Panc1 (cell line): ENCODE measurements around the gene GAS7. TPM values are rescaled to one million over a fixed set of nuclear protein-coding genes. Genes with fewer than 3 reads are reported as not detected.

Experiments used
- ATAC-seq: fragments of 200-7000 bp; cut with Tn5 transposase; 2 replicates; pipeline ENCODE4 v1.9.1; 2020; ENCODE audit warnings: mild to moderate bottlenecking, moderate library complexity
- BruUV-seq: library from RNA; stranded (reverse); fragments of 400-500 nt; replicated peaks from 2 replicates; lab custom pipeline; 2021; lab: Mats Ljungman, UMichigan
- CTCF ChIA-PET: fragments of 300-600 bp; sonication (Branson Sonifier 250); formaldehyde crosslinking; loops from one replicate; lab custom pipeline; 2022; ENCODE audit warnings: antibody characterized with exemption; lab: Charles Lee
- POLR2A ChIA-PET: fragments of 300-600 bp; sonication (Branson Sonifier 250); formaldehyde crosslinking; loops from one replicate; lab custom pipeline; 2022; ENCODE audit warnings: antibody characterized with exemption; lab: Charles Lee
- DNase-seq: peaks from one replicate; pipeline ENCODE4 v3.0.0-alpha.2; 2010; ENCODE audit warnings: low read depth, low spot score
- H3K27ac ChIP-seq: 2 replicates; pipeline ENCODE4 v1.5.1; 2011; ENCODE audit warnings: mild to moderate bottlenecking, low read length, inconsistent platforms
- H3K27me3 ChIP-seq: fragments of 200-500 bp; sonication (Bioruptor generic); 2 replicates; pipeline ENCODE4 v1.6.0; 2014; ENCODE audit warnings: low read length, inconsistent platforms; ENCODE audit not compliant: control insufficient read depth, insufficient read depth
- H3K36me3 ChIP-seq: fragments of 200-500 bp; sonication (Bioruptor generic); 2 replicates; pipeline ENCODE4 v1.5.1; 2014; ENCODE audit warnings: inconsistent platforms, mild to moderate bottlenecking, low read length, moderate library complexity; ENCODE audit not compliant: control insufficient read depth, insufficient read depth
- H3K4me1 ChIP-seq: 2 replicates; pipeline ENCODE4 v1.5.1; 2011; ENCODE audit warnings: inconsistent platforms, mild to moderate bottlenecking, low read length, moderate library complexity; ENCODE audit not compliant: control insufficient read depth, insufficient read depth
- H3K4me3 ChIP-seq, 2 experiments: 2 replicates each; pipeline ENCODE4 v1.5.1; 2011 to 2012; ENCODE audit warnings: low read depth in 2 of 2, low read length in 2 of 2, mild to moderate bottlenecking in 2 of 2, inconsistent platforms in 1 of 2, moderate library complexity in 1 of 2
- H3K9me3 ChIP-seq: fragments of 200-500 bp; sonication (Bioruptor generic); 2 replicates; pipeline ENCODE4 v1.5.1; 2014; ENCODE audit warnings: low read depth, mild to moderate bottlenecking, inconsistent platforms, low read length, moderate library complexity; ENCODE audit not compliant: control insufficient read depth, insufficient read depth
- CTCF ChIP-seq: fragments of 450-650 bp; IDR thresholded peaks from 2 replicates; pipeline ENCODE4 v1.5.1; 2017; ENCODE audit warnings: mild to moderate bottlenecking
- POLR2AphosphoS5 ChIP-seq: IDR thresholded peaks from 2 replicates; pipeline ENCODE4 v1.6.1; 2012; ENCODE audit warnings: mild to moderate bottlenecking, low read depth, low read length, moderate library complexity
- SIN3A ChIP-seq: IDR thresholded peaks from 2 replicates; pipeline ENCODE4 v1.6.1; 2012; ENCODE audit warnings: low read depth, mild to moderate bottlenecking, low read length, moderate library complexity, borderline replicate concordance; ENCODE audit not compliant: insufficient read depth
- TCF7L2 ChIP-seq: IDR thresholded peaks from 2 replicates; pipeline ENCODE4 v1.6.1; 2011; ENCODE audit warnings: mild to moderate bottlenecking, low read depth, low read length, inconsistent platforms
- in situ Hi-C: cut with HindIII; loops from 2 replicates; pipeline ENCODE4 v1.10.0; 2016; ENCODE audit warnings: low sequenced_read_pairs, low pct_unique_long_range_greater_than_20kb
- intact Hi-C: fragments of 100-400 bp; cut with micrococcal nuclease; formaldehyde crosslinking; loops from one replicate; pipeline ENCODE4 v1.10.0; 2022; ENCODE audit not compliant: unreplicated experiment
- total RNA-seq: library from RNA; stranded (reverse); gene quantifications from one replicate; pipeline ENCODE4 v1.2.1, GENCODE V29; 2021; ENCODE audit not compliant: unreplicated experiment
- TF ChIP-seq, protein P1 (sequence below), 2 experiments: IDR thresholded peaks; 2 replicates each; pipeline ENCODE4 v1.6.1; 2011 to 2012; ENCODE audit warnings: low read depth in 2 of 2, control low read depth in 1 of 2, low read length in 1 of 2, mild to moderate bottlenecking in 1 of 2, moderate library complexity in 1 of 2; ENCODE audit not compliant: insufficient read depth in 1 of 2

The GAS7 gene
- total RNA-seq, 1 experiment from 2014 or later, result 0.05 TPM

DNA sequence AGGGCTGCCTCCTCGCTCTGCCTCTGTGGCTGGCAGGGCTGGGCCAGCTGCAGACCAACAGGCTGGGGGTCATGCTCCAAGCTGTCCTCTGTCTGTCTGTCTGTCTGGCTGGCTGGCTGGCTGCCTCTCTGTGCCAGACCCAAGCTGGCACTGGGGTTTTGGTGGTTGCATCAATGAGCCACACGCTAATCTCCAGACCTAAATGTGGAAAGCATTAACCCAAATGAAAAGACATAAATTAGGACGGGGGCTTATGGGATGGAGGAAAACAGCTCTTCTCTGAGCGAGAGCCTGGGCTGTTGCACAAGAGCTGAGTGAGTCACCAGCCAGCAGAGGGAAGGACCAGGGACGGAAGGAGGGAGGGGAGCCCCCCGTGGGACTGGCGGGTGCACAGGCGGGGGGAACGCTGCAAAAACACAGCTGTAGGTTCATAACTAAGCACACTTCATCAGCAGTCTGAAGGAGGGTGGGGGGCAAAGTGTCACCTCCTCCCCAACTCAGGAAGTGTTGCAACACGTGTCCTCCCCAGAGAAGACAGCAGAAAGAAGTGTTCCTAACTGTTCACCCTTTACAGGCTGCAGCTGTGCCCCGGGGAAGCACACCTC lies 83.4 kb downstream of the GAS7 start:
- TF ChIP-seq TCF7L2 (no peak), POLR2AphosphoS5 (no peak), CTCF (no peak), SIN3A (no peak)
- TF ChIP-seq, protein P1, sequence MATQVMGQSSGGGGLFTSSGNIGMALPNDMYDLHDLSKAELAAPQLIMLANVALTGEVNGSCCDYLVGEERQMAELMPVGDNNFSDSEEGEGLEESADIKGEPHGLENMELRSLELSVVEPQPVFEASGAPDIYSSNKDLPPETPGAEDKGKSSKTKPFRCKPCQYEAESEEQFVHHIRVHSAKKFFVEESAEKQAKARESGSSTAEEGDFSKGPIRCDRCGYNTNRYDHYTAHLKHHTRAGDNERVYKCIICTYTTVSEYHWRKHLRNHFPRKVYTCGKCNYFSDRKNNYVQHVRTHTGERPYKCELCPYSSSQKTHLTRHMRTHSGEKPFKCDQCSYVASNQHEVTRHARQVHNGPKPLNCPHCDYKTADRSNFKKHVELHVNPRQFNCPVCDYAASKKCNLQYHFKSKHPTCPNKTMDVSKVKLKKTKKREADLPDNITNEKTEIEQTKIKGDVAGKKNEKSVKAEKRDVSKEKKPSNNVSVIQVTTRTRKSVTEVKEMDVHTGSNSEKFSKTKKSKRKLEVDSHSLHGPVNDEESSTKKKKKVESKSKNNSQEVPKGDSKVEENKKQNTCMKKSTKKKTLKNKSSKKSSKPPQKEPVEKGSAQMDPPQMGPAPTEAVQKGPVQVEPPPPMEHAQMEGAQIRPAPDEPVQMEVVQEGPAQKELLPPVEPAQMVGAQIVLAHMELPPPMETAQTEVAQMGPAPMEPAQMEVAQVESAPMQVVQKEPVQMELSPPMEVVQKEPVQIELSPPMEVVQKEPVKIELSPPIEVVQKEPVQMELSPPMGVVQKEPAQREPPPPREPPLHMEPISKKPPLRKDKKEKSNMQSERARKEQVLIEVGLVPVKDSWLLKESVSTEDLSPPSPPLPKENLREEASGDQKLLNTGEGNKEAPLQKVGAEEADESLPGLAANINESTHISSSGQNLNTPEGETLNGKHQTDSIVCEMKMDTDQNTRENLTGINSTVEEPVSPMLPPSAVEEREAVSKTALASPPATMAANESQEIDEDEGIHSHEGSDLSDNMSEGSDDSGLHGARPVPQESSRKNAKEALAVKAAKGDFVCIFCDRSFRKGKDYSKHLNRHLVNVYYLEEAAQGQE (IDR thresholded peaks at IDR 0.05; ENCODE audit: insufficient read depth in 1 of 2, low read depth in 2 of 2, low read length in 1 of 2), result no peak
- in situ Hi-C loops (no loop called here), intact Hi-C loops (no loop called here)
- no peak for ATAC-seq
- H3K27ac ChIP-seq, result no peak overlapping the region
- ChIA-PET POLR2A (no interaction called here), CTCF (no interaction called here)
- H3K4me3 ChIP-seq, result no peak overlapping the region
- no peaks in the 10 kb centered on the region for H3K9me3 ChIP-seq
- no peak for DNase-seq
- H3K36me3 ChIP-seq, result no peaks in the 10 kb centered on the region
- no TSS peak for BruUV-seq
- H3K27me3 ChIP-seq, result no peaks in the 10 kb centered on the region; the same call in 1 of the 2 replicates
- no peaks in the 10 kb centered on the region for H3K4me1 ChIP-seq

DNA sequence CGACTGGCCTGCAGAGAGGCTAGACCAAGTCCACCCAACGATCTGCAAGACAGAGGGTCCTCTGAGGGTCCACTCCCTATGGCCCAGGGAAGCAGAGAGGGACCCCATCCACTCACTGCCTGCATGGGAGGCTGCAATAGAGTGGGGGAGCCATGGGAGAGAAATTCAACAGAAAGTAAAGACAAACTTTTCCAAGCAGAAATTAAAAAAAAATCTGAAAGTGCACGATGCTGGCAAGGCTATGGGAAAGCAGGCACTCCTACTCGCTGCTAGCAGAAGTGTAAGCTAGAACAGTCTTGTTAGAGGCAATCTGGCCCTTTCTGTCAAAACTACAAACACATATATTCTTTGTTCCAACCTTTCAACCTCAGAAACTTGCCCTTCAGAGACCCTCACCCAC lies 85.4 kb downstream of the GAS7 start:
- Histone ChIP-seq H3K27me3 (no peaks in the 10 kb centered on the region; the same call in 1 of the 2 replicates), H3K9me3 (no peaks in the 10 kb centered on the region), H3K4me3 (no peak overlapping the region), H3K27ac (no peak overlapping the region), H3K4me1 (no peaks in the 10 kb centered on the region), H3K36me3 (no peaks in the 10 kb centered on the region)
- DNase-seq (no peak), ATAC-seq (no peak)
- BruUV-seq, result no TSS peak
- in situ Hi-C loops, result no loop called here
- TF ChIP-seq SIN3A (no peak), TCF7L2 (no peak), POLR2AphosphoS5 (no peak), CTCF (no peak)
- intact Hi-C loops, result no loop called here
- ChIA-PET POLR2A (no interaction called here), CTCF (no interaction called here)
